PC-3 (cell line): ENCODE data around the gene CGN.

Experiments
- EZH2 ChIP-seq: fragments of 300-600 bp; sonication (generic); IDR thresholded peaks from one replicate; pipeline ENCODE4 v1.6.1; 2017; ENCODE audit warnings: antibody characterized with exemption, mild to moderate bottlenecking, low read length; ENCODE audit not compliant: unreplicated experiment
- TF ChIP-seq, protein P1 (sequence below): fragments of 300-600 bp; sonication (generic); conservative IDR thresholded peaks from 2 replicates; pipeline ENCODE4 v1.5.1; 2017; ENCODE audit warnings: antibody characterized with exemption, low read depth, mild to moderate bottlenecking, low read length

DNA sequence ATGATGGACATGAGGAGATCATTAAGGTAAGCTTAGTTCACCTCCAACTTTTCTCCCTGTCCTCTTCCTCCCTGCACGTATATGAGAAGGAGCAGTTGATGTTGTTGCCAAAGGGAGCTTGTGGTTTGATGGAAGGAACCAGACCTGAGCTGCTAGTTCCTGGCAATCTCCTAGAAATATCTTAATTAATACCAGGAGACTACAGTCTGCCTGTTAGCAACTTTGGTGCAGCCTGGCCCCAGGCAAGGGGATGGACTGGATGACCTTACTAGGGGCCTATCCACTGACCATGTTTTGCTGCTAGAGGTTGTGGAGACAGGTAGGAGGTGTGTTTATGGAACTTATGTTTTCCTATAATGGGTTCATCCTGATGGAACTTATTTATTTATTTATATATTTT, 51.5 kb downstream of the CGN start:
- TF ChIP-seq, protein P1, sequence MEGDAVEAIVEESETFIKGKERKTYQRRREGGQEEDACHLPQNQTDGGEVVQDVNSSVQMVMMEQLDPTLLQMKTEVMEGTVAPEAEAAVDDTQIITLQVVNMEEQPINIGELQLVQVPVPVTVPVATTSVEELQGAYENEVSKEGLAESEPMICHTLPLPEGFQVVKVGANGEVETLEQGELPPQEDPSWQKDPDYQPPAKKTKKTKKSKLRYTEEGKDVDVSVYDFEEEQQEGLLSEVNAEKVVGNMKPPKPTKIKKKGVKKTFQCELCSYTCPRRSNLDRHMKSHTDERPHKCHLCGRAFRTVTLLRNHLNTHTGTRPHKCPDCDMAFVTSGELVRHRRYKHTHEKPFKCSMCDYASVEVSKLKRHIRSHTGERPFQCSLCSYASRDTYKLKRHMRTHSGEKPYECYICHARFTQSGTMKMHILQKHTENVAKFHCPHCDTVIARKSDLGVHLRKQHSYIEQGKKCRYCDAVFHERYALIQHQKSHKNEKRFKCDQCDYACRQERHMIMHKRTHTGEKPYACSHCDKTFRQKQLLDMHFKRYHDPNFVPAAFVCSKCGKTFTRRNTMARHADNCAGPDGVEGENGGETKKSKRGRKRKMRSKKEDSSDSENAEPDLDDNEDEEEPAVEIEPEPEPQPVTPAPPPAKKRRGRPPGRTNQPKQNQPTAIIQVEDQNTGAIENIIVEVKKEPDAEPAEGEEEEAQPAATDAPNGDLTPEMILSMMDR, result no peak
- TF ChIP-seq EZH2, result no peak
